Testis (tissue), 2 donors: ENCODE results near the gene PEMT.

ENCODE experiments used
- POLR2A ChIP-seq: fragments of 450-650 bp; IDR thresholded peaks from one replicate; pipeline ENCODE4 v1.6.1; 2017; ENCODE audit warnings: antibody characterized with exemption, mild to moderate bottlenecking, moderate library complexity
- TF ChIP-seq, protein P1 (sequence below), 3 experiments: fragments of 450-650 bp in 2 of 3; fragments of 200-600 bp in 1 of 3; sonication (generic) in 1 of 3; IDR thresholded peaks; one replicate each; pipeline ENCODE4 v1.5.1; 2016 to 2019; ENCODE audit warnings: antibody characterized with exemption in 3 of 3, mild to moderate bottlenecking in 2 of 3, moderate library complexity in 1 of 3

DNA sequence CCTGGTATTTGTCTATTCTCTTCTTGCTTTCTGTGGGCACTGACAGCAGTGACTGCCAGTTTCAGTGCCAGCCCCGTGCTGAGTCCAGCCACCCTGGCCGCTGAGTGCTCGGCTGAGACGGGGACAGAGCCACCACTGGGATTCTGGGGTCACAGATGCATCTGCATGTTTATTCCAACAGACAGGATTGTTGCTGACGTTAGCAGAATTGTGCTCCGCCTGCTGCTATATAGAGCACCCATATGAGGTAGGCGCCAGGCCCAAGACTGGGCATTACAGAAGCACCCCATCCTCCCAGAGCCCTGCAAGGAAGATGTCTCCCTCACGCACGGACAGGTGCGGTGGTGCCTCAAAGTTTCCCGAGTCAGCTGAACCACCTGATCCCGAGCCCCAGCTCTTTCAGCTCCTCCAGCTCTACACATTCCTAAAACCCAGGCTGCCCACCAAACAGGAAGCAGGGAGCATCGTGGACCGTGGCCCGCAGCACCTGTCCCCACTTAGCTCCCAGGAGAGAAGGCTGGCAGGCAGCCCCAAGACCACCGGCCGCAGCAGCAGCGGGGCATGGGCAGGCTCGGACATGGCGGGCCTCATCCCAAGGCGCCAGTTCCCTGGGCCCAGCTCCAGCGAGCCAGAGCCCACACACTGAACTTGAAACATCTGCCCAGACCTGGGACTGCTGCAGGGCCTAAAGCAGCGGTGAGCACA lies 50.4 kb downstream of the PEMT start:
- TF ChIP-seq, protein P1, sequence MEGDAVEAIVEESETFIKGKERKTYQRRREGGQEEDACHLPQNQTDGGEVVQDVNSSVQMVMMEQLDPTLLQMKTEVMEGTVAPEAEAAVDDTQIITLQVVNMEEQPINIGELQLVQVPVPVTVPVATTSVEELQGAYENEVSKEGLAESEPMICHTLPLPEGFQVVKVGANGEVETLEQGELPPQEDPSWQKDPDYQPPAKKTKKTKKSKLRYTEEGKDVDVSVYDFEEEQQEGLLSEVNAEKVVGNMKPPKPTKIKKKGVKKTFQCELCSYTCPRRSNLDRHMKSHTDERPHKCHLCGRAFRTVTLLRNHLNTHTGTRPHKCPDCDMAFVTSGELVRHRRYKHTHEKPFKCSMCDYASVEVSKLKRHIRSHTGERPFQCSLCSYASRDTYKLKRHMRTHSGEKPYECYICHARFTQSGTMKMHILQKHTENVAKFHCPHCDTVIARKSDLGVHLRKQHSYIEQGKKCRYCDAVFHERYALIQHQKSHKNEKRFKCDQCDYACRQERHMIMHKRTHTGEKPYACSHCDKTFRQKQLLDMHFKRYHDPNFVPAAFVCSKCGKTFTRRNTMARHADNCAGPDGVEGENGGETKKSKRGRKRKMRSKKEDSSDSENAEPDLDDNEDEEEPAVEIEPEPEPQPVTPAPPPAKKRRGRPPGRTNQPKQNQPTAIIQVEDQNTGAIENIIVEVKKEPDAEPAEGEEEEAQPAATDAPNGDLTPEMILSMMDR (IDR thresholded peaks at IDR 0.05), result no peak
- TF ChIP-seq POLR2A, result no peak
